DOHH2 (cell line): ENCODE results near the gene CLIC4.

Experiments
- H3F3A ChIP-seq: fragments of 200-600 bp; sonication (generic), shearing (Covaris generic); 2 replicates; pipeline ENCODE4 v1.6.0; 2016; ENCODE audit warnings: antibody characterized with exemption, mild to moderate bottlenecking; ENCODE audit not compliant: control insufficient read depth, insufficient read depth
- H3K27ac ChIP-seq: fragments of 200-600 bp; sonication (generic); 2 replicates; pipeline ENCODE4 v1.5.1; 2014; ENCODE audit warnings: low read depth, mild to moderate bottlenecking, low read length, moderate library complexity
- H3K27me3 ChIP-seq: fragments of 200-600 bp; sonication (generic); 2 replicates; pipeline ENCODE4 v1.6.1; 2014; ENCODE audit warnings: mild to moderate bottlenecking, low read length, mixed read lengths; ENCODE audit not compliant: control insufficient read depth
- H3K36me3 ChIP-seq: fragments of 200-600 bp; sonication (generic); 2 replicates; pipeline ENCODE4 v1.6.1; 2014; ENCODE audit warnings: mild to moderate bottlenecking, low read length, moderate library complexity, mixed read lengths; ENCODE audit not compliant: control insufficient read depth
- H3K4me1 ChIP-seq: fragments of 200-600 bp; sonication (generic); 2 replicates; pipeline ENCODE4 v1.6.1; 2014; ENCODE audit warnings: mild to moderate bottlenecking, low read length, mixed read lengths; ENCODE audit not compliant: control insufficient read depth
- H3K4me2 ChIP-seq: fragments of 200-600 bp; sonication (generic); 2 replicates; pipeline ENCODE4 v1.6.0; 2014; ENCODE audit warnings: mild to moderate bottlenecking, low read length, moderate library complexity
- H3K4me3 ChIP-seq: fragments of 200-600 bp; sonication (generic); 2 replicates; pipeline ENCODE4 v1.5.1; 2014; ENCODE audit warnings: mild to moderate bottlenecking, low read length, mixed read lengths
- H3K79me2 ChIP-seq: fragments of 200-600 bp; sonication (generic); 2 replicates; pipeline ENCODE4 v1.6.1; 2014; ENCODE audit warnings: mild to moderate bottlenecking, low read length, mixed read lengths; ENCODE audit not compliant: control insufficient read depth
- H3K9me2 ChIP-seq: fragments of 200-600 bp; sonication (generic); replicated peaks from 2 replicates; pipeline ENCODE4 v1.6.1; 2014; ENCODE audit warnings: mild to moderate bottlenecking, low read length, mixed read lengths; ENCODE audit not compliant: control insufficient read depth
- H3K9me3 ChIP-seq: fragments of 200-600 bp; sonication (generic); 2 replicates; pipeline ENCODE4 v1.6.1; 2014; ENCODE audit warnings: antibody characterized with exemption, low read length, mixed read lengths; ENCODE audit not compliant: control insufficient read depth, insufficient read depth
- H4K20me1 ChIP-seq: fragments of 200-600 bp; sonication (generic); 2 replicates; pipeline ENCODE4 v1.6.0; 2014; ENCODE audit warnings: low read depth, mild to moderate bottlenecking, antibody characterized with exemption, low read length, moderate library complexity; ENCODE audit not compliant: control insufficient read depth, insufficient read depth
- EZH2phosphoT487 ChIP-seq: fragments of 200-600 bp; sonication (generic); IDR thresholded peaks from 2 replicates; pipeline ENCODE4 v1.6.1; 2017; ENCODE audit warnings: borderline replicate concordance, mild to moderate bottlenecking, antibody characterized with exemption, low read length, moderate library complexity, mixed read lengths
- TF ChIP-seq, protein P1 (sequence below): fragments of 200-600 bp; sonication (generic); IDR thresholded peaks from one replicate; pipeline ENCODE4 v1.5.1; 2014; ENCODE audit warnings: antibody characterized with exemption, mild to moderate bottlenecking, low read depth, low read length; ENCODE audit not compliant: poor library complexity, severe bottlenecking

The CLIC4 gene

DNA sequence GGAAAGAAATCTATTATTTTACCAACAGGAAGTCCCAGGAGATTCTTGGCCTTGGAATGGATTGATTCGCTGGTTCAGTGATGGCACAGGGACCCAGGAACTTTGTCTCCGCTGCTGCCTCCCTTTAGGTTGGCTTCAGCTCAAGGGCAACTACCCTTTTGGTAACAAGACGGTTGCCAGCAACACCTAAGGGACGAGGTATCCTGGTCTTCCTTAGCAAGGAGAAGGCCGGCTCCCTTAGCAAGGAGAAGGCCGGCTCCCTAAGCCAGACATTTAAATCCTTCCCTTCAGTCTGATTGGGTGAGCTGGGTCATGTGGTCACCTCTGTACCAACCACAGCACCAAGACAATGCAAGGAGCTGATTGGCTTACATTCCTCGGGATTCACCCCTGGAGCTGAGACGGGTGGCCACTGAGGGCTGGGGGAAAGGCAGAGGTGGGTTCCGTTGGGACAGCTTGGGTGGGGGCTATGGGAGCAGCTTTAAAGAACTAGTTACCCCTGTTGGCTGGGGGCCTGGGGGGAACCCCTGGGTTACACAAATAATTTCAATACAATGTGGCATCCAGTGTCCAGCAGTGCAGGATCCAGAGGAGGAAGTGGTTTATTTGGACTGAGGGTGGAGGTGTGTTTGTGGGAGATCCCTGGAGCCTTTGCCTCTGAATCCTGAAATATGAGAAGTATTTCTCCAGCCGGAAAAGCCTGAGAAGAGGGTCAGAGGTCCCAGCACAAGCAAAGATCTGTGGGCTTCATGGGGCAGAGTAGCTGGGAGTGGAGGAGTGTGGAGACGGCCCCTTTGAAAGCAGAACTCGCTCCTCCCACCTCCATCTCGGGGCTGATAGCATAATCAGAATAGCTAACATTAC lies 20.7 kb upstream of the CLIC4 start:
- TF ChIP-seq, protein P1, sequence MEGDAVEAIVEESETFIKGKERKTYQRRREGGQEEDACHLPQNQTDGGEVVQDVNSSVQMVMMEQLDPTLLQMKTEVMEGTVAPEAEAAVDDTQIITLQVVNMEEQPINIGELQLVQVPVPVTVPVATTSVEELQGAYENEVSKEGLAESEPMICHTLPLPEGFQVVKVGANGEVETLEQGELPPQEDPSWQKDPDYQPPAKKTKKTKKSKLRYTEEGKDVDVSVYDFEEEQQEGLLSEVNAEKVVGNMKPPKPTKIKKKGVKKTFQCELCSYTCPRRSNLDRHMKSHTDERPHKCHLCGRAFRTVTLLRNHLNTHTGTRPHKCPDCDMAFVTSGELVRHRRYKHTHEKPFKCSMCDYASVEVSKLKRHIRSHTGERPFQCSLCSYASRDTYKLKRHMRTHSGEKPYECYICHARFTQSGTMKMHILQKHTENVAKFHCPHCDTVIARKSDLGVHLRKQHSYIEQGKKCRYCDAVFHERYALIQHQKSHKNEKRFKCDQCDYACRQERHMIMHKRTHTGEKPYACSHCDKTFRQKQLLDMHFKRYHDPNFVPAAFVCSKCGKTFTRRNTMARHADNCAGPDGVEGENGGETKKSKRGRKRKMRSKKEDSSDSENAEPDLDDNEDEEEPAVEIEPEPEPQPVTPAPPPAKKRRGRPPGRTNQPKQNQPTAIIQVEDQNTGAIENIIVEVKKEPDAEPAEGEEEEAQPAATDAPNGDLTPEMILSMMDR: no peak
- TF ChIP-seq EZH2phosphoT487: no peak
- Histone ChIP-seq H3K9me2 (no peaks in the 10 kb centered on the region), H4K20me1 (no peaks in the 10 kb centered on the region), H3K4me1 (peaks cover 25% of the 10 kb centered on the region), H3K4me2 (no peak overlapping the region), H3K36me3 (no peaks in the 10 kb centered on the region), H3K27me3 (no peaks in the 10 kb centered on the region), H3K27ac (no peak overlapping the region), H3K79me2 (no peaks in the 10 kb centered on the region), H3K4me3 (no peak overlapping the region), H3K9me3 (no peaks in the 10 kb centered on the region), H3F3A (peaks cover 8% of the 10 kb centered on the region)

DNA sequence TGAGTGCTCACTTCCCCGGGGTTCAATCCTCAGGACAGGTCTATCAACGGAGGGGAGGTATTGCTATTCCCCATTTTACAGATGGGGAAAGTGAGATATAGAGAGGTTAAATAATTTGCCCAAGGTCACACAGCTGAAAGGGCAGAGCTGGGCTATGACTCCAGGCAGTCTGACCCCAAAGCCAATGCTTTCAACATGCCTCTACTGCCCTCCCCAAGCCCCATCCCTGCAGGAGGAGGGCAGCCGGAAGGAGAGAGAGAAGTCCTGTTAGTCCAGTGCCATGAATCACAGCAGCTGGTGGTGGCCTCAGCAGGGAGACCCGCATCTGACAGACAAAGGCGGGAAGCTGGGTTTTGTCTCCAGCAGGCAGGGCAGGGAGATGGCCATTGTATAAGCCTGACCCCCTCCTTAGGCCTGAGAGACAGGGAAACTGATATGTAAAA lies 20.0 kb upstream of the CLIC4 start:
- Histone ChIP-seq H3K9me2 (no peaks in the 10 kb centered on the region), H3K36me3 (no peaks in the 10 kb centered on the region), H3K79me2 (no peaks in the 10 kb centered on the region), H3K4me1 (peaks cover 25% of the 10 kb centered on the region), H3K4me2 (no peak overlapping the region), H3F3A (peaks cover 8% of the 10 kb centered on the region), H3K27me3 (no peaks in the 10 kb centered on the region), H3K9me3 (no peaks in the 10 kb centered on the region), H3K4me3 (no peak overlapping the region), H3K27ac (no peak overlapping the region), H4K20me1 (no peaks in the 10 kb centered on the region)
- TF ChIP-seq EZH2phosphoT487: no peak
- TF ChIP-seq, protein P1: no peak

DNA sequence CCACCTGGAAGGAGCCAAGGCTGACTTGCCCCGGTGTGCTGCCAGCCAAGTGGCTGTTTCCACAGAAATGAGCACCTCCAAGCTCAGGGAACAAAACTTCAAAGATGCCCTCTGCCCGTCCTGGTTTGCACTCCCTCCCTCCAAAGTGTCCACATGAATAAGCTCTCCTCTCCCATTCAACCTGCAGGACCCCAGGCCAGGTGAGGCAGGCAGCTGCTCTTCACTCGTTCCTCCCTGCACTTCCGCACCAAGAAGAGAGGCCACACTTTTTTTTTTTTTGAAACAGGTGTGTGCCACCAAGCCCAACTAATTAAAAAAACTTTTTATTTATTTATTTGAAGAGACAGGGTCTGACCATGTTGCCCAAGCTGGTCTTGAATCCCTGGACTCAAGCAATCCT lies 18.5 kb upstream of the CLIC4 start:
- Histone ChIP-seq H3K9me2 (no peaks in the 10 kb centered on the region), H3K4me1 (peaks cover 25% of the 10 kb centered on the region), H4K20me1 (no peaks in the 10 kb centered on the region), H3K9me3 (no peaks in the 10 kb centered on the region), H3F3A (peaks cover 8% of the 10 kb centered on the region), H3K27ac (no peak overlapping the region), H3K79me2 (no peaks in the 10 kb centered on the region), H3K36me3 (no peaks in the 10 kb centered on the region), H3K4me3 (peak overlapping the region; percentile 30), H3K27me3 (no peaks in the 10 kb centered on the region), H3K4me2 (peak overlapping the region; percentile 74)
- TF ChIP-seq, protein P1: no peak
- TF ChIP-seq EZH2phosphoT487: no peak
